Panc1 (cell line): ENCODE data around the gene ADH7. TPM values are rescaled to one million over a fixed set of nuclear protein-coding genes. Genes with fewer than 3 reads are reported as not detected.

Experiments used
- ATAC-seq: fragments of 200-7000 bp; cut with Tn5 transposase; 2 replicates; pipeline ENCODE4 v1.9.1; 2020; ENCODE audit warnings: mild to moderate bottlenecking, moderate library complexity
- BruUV-seq: library from RNA; stranded (reverse); fragments of 400-500 nt; replicated peaks from 2 replicates; lab custom pipeline; 2021; lab: Mats Ljungman, UMichigan
- CTCF ChIA-PET: fragments of 300-600 bp; sonication (Branson Sonifier 250); formaldehyde crosslinking; loops from one replicate; lab custom pipeline; 2022; ENCODE audit warnings: antibody characterized with exemption; lab: Charles Lee
- POLR2A ChIA-PET: fragments of 300-600 bp; sonication (Branson Sonifier 250); formaldehyde crosslinking; loops from one replicate; lab custom pipeline; 2022; ENCODE audit warnings: antibody characterized with exemption; lab: Charles Lee
- DNase-seq: peaks from one replicate; pipeline ENCODE4 v3.0.0-alpha.2; 2010; ENCODE audit warnings: low read depth, low spot score
- H3K27ac ChIP-seq: 2 replicates; pipeline ENCODE4 v1.5.1; 2011; ENCODE audit warnings: mild to moderate bottlenecking, low read length, inconsistent platforms
- H3K27me3 ChIP-seq: fragments of 200-500 bp; sonication (Bioruptor generic); 2 replicates; pipeline ENCODE4 v1.6.0; 2014; ENCODE audit warnings: low read length, inconsistent platforms; ENCODE audit not compliant: control insufficient read depth, insufficient read depth
- H3K36me3 ChIP-seq: fragments of 200-500 bp; sonication (Bioruptor generic); 2 replicates; pipeline ENCODE4 v1.5.1; 2014; ENCODE audit warnings: inconsistent platforms, mild to moderate bottlenecking, low read length, moderate library complexity; ENCODE audit not compliant: control insufficient read depth, insufficient read depth
- H3K4me1 ChIP-seq: 2 replicates; pipeline ENCODE4 v1.5.1; 2011; ENCODE audit warnings: inconsistent platforms, mild to moderate bottlenecking, low read length, moderate library complexity; ENCODE audit not compliant: control insufficient read depth, insufficient read depth
- H3K4me3 ChIP-seq, 2 experiments: 2 replicates each; pipeline ENCODE4 v1.5.1; 2011 to 2012; ENCODE audit warnings: low read depth in 2 of 2, low read length in 2 of 2, mild to moderate bottlenecking in 2 of 2, inconsistent platforms in 1 of 2, moderate library complexity in 1 of 2
- H3K9me3 ChIP-seq: fragments of 200-500 bp; sonication (Bioruptor generic); 2 replicates; pipeline ENCODE4 v1.5.1; 2014; ENCODE audit warnings: low read depth, mild to moderate bottlenecking, inconsistent platforms, low read length, moderate library complexity; ENCODE audit not compliant: control insufficient read depth, insufficient read depth
- POLR2AphosphoS5 ChIP-seq: IDR thresholded peaks from 2 replicates; pipeline ENCODE4 v1.6.1; 2012; ENCODE audit warnings: mild to moderate bottlenecking, low read depth, low read length, moderate library complexity
- SIN3A ChIP-seq: IDR thresholded peaks from 2 replicates; pipeline ENCODE4 v1.6.1; 2012; ENCODE audit warnings: low read depth, mild to moderate bottlenecking, low read length, moderate library complexity, borderline replicate concordance; ENCODE audit not compliant: insufficient read depth
- TCF7L2 ChIP-seq: IDR thresholded peaks from 2 replicates; pipeline ENCODE4 v1.6.1; 2011; ENCODE audit warnings: mild to moderate bottlenecking, low read depth, low read length, inconsistent platforms
- in situ Hi-C: cut with HindIII; loops from 2 replicates; pipeline ENCODE4 v1.10.0; 2016; ENCODE audit warnings: low sequenced_read_pairs, low pct_unique_long_range_greater_than_20kb
- intact Hi-C: fragments of 100-400 bp; cut with micrococcal nuclease; formaldehyde crosslinking; loops from one replicate; pipeline ENCODE4 v1.10.0; 2022; ENCODE audit not compliant: unreplicated experiment
- total RNA-seq: library from RNA; stranded (reverse); gene quantifications from one replicate; pipeline ENCODE4 v1.2.1, GENCODE V29; 2021; ENCODE audit not compliant: unreplicated experiment
- TF ChIP-seq, protein P1 (sequence below): fragments of 450-650 bp; IDR thresholded peaks from 2 replicates; pipeline ENCODE4 v1.5.1; 2017; ENCODE audit warnings: mild to moderate bottlenecking
- TF ChIP-seq, protein P2 (sequence below), 2 experiments: IDR thresholded peaks; 2 replicates each; pipeline ENCODE4 v1.6.1; 2011 to 2012; ENCODE audit warnings: low read depth in 2 of 2, control low read depth in 1 of 2, low read length in 1 of 2, mild to moderate bottlenecking in 1 of 2, moderate library complexity in 1 of 2; ENCODE audit not compliant: insufficient read depth in 1 of 2

The ADH7 gene
- total RNA-seq, 1 experiment from 2014 or later: not detected

DNA sequence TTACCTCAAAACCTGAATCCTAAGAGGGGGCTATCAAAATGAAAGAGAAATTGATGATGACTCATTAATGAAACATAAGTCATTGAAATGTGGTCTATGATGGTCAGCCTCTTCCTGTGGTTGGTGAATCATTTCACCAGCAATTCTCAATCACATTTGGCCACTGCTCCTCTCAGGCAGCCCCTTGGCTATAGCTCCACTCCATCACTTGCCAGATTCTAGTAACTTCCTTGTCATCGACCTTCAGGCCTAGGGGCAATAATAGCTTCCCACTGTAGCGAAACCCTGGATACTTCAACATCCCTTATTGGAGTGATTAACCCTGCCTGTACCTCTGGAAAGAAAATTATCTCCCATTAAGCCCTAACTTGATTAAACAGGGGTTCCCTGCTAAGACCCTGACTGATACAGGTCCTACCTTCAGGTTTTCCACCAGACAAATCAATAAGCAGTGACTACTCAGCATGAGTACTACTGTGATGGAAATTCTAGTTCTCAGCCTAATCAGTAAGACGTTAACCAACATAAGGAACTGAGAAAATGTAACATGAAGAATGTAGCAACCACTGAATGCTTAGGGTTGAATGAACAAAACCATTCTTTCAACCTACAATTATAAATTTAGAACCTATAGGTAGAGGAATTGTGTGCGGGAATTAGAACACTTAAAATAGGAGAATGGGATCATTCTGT, 30.4 kb downstream of the ADH7 start:
- CTCF ChIA-PET: no interaction called here
- TF ChIP-seq, protein P1, sequence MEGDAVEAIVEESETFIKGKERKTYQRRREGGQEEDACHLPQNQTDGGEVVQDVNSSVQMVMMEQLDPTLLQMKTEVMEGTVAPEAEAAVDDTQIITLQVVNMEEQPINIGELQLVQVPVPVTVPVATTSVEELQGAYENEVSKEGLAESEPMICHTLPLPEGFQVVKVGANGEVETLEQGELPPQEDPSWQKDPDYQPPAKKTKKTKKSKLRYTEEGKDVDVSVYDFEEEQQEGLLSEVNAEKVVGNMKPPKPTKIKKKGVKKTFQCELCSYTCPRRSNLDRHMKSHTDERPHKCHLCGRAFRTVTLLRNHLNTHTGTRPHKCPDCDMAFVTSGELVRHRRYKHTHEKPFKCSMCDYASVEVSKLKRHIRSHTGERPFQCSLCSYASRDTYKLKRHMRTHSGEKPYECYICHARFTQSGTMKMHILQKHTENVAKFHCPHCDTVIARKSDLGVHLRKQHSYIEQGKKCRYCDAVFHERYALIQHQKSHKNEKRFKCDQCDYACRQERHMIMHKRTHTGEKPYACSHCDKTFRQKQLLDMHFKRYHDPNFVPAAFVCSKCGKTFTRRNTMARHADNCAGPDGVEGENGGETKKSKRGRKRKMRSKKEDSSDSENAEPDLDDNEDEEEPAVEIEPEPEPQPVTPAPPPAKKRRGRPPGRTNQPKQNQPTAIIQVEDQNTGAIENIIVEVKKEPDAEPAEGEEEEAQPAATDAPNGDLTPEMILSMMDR: no peak
- TF ChIP-seq POLR2AphosphoS5 (no peak), SIN3A (no peak), TCF7L2 (no peak)
- TF ChIP-seq, protein P2, sequence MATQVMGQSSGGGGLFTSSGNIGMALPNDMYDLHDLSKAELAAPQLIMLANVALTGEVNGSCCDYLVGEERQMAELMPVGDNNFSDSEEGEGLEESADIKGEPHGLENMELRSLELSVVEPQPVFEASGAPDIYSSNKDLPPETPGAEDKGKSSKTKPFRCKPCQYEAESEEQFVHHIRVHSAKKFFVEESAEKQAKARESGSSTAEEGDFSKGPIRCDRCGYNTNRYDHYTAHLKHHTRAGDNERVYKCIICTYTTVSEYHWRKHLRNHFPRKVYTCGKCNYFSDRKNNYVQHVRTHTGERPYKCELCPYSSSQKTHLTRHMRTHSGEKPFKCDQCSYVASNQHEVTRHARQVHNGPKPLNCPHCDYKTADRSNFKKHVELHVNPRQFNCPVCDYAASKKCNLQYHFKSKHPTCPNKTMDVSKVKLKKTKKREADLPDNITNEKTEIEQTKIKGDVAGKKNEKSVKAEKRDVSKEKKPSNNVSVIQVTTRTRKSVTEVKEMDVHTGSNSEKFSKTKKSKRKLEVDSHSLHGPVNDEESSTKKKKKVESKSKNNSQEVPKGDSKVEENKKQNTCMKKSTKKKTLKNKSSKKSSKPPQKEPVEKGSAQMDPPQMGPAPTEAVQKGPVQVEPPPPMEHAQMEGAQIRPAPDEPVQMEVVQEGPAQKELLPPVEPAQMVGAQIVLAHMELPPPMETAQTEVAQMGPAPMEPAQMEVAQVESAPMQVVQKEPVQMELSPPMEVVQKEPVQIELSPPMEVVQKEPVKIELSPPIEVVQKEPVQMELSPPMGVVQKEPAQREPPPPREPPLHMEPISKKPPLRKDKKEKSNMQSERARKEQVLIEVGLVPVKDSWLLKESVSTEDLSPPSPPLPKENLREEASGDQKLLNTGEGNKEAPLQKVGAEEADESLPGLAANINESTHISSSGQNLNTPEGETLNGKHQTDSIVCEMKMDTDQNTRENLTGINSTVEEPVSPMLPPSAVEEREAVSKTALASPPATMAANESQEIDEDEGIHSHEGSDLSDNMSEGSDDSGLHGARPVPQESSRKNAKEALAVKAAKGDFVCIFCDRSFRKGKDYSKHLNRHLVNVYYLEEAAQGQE (IDR thresholded peaks at IDR 0.05; ENCODE audit: insufficient read depth in 1 of 2, low read depth in 2 of 2, low read length in 1 of 2): no peak
- Histone ChIP-seq H3K9me3 (no peaks in the 10 kb centered on the region), H3K4me1 (no peaks in the 10 kb centered on the region), H3K4me3 (no peak overlapping the region), H3K36me3 (no peaks in the 10 kb centered on the region), H3K27me3 (no peaks in the 10 kb centered on the region), H3K27ac (no peak overlapping the region)
- intact Hi-C loops: loop anchor here (1.0 kb wide), 1 partner anchor 286 kb away; no protein-coding TSS in a partner anchor
- POLR2A ChIA-PET: no interaction called here
- no TSS peak for BruUV-seq
- in situ Hi-C loops: no loop called here
- ATAC-seq (no peak), DNase-seq (peak; percentile 7)

DNA sequence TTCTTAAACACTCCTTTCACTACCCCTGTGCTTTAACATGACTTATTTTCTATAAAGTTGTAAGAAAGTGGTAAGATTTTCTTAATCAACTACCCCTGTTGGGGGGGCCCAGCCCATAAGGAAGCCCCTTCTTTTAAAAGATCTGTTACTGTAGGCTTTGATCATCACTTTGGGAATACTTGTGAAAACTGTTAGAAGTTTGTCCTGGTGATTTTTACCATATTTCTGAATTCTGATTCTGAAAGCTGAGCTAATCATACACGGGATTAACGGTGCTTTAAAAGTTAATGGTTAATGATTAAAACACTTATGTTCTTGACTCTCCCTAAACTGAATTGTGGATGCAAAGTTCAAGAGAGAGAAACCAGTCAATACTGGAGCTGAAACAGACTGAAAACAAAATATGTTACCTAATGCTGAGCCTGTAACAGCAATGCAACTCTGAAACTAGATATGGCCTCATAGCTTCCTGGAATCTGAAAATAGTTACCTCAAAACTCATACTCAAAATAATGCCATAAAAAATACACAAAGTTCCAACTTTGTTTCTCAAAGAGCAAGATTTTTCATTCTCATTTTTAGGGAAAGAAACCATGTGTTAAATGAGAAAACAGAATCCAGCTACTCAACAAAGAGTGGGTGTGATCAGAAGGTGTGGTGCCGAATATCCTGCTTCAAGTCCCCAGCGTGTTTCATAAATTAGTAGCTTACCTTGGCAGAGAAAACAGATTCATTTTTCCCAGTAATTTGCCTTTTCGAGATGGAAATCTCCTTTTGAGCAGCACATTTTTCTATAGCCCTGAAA, 31.6 kb downstream of the ADH7 start:
- CTCF ChIA-PET: no interaction called here
- DNase-seq: no peak
- H3K36me3 ChIP-seq: no peaks in the 10 kb centered on the region
- H3K4me3 ChIP-seq: no peak overlapping the region
- no peak overlapping the region for H3K27ac ChIP-seq
- TF ChIP-seq, protein P1: no peak
- TF ChIP-seq TCF7L2 (no peak), POLR2AphosphoS5 (no peak), SIN3A (no peak)
- TF ChIP-seq, protein P2 (IDR thresholded peaks at IDR 0.05; ENCODE audit: insufficient read depth in 1 of 2, low read depth in 2 of 2, low read length in 1 of 2): no peak
- H3K9me3 ChIP-seq: no peaks in the 10 kb centered on the region
- in situ Hi-C loops: no loop called here
- intact Hi-C loops: no loop called here
- POLR2A ChIA-PET: no interaction called here
- H3K27me3 ChIP-seq: no peaks in the 10 kb centered on the region
- no peaks in the 10 kb centered on the region for H3K4me1 ChIP-seq
- no TSS peak for BruUV-seq
- no peak for ATAC-seq
